Measurements from ENCODE around the gene PIM2. TPM values are rescaled to one million over a fixed set of nuclear protein-coding genes. Genes with fewer than 3 reads are reported as not detected.

PIM2 gene
- total RNA-seq, 4 donors from 2014 or later, result 17.3 to 24.8 (median 19.1) TPM

DNA sequence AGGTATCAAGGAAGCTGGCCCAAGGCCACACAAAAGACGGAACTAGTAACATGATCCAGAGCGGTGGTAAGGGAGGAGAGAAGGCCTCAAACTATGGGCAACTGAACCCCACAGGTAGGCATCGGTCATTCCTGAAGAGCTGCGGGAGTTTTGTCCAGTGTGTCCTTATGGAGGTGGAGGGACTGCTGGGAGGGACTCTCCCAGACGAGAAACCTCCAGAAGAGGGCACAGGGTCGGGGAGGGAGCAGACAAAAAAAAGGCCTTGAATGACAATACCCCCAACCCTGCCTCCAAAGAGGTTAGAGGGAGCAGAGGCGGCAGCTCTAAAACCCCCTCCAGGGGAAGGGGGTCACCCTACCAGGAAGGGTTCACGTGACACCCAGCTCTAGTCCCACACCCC, 14.6 kb downstream of the PIM2 start:
- TF ChIP-seq POLR2A (IDR thresholded peaks at IDR 0.05), result no peak
- TF ChIP-seq, protein P1, sequence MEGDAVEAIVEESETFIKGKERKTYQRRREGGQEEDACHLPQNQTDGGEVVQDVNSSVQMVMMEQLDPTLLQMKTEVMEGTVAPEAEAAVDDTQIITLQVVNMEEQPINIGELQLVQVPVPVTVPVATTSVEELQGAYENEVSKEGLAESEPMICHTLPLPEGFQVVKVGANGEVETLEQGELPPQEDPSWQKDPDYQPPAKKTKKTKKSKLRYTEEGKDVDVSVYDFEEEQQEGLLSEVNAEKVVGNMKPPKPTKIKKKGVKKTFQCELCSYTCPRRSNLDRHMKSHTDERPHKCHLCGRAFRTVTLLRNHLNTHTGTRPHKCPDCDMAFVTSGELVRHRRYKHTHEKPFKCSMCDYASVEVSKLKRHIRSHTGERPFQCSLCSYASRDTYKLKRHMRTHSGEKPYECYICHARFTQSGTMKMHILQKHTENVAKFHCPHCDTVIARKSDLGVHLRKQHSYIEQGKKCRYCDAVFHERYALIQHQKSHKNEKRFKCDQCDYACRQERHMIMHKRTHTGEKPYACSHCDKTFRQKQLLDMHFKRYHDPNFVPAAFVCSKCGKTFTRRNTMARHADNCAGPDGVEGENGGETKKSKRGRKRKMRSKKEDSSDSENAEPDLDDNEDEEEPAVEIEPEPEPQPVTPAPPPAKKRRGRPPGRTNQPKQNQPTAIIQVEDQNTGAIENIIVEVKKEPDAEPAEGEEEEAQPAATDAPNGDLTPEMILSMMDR (IDR thresholded peaks at IDR 0.05), result no peak
- H3K36me3 ChIP-seq, result peaks cover 0 to 33% (median 0%) of the 10 kb centered on the region in 3 donors
- no peak for DNase-seq
- H3K27me3 ChIP-seq, result no peaks in the 10 kb centered on the region
- H3K27ac ChIP-seq, result no peak overlapping the region
- no peak overlapping the region for H3K4me3 ChIP-seq
- peaks cover 0 to 4% (median 0%) of the 10 kb centered on the region in 4 donors for H3K4me1 ChIP-seq
- H3K9me3 ChIP-seq, result no peaks in the 10 kb centered on the region

DNA sequence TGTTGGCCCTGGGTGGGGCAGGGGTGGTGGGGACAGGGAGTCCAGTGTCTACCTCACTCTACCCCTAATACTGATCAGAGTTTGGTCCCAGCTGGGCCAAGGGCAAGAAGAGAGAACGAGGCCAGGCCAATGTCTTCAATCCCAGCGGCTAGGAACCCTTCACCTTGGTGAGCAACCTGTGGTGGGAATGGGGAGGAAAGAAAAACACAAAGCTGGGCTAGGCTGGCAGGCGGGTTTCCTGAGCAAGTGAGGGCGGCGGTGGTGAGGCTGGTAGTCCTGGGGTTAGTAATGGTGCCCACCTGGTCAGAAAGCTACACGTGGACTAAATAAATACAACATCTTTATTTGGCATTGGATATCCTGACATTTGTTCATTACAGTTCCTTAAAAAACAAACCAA, 15.5 kb downstream of the PIM2 start:
- Histone ChIP-seq H3K4me3 (no peak overlapping the region), H3K36me3 (peaks cover 0 to 33% (median 0%) of the 10 kb centered on the region in 3 donors), H3K27me3 (no peaks in the 10 kb centered on the region), H3K4me1 (peaks cover 0 to 8% (median 0%) of the 10 kb centered on the region in 4 donors), H3K9me3 (no peaks in the 10 kb centered on the region), H3K27ac (no peak overlapping the region)
- DNase-seq, result no peak
- TF ChIP-seq POLR2A (IDR thresholded peaks at IDR 0.05), result no peak
- TF ChIP-seq, protein P1 (IDR thresholded peaks at IDR 0.05), result no peak

DNA sequence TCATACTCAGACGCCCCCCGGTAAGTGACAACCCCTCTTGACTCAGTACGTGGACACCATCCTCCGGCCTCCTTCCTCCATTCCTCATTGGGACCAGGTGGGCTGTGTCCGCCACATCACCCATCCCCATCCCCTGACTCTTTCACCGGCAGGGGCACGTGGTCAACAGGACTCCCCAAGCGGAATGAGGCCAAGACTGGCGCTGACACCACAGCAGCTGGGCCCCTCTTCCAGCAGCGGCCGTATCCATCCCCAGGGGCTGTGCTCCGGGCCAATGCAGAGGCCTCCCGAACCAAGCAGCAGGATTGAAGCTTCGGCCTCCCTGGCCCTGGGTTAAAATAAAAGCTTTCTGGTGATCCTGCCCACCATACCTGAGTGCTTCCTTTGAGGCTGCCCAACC, 16.0 kb downstream of the PIM2 start:
- Histone ChIP-seq H3K27me3 (no peaks in the 10 kb centered on the region), H3K36me3 (peaks cover 0 to 33% (median 0%) of the 10 kb centered on the region in 3 donors), H3K27ac (no peak overlapping the region), H3K9me3 (no peaks in the 10 kb centered on the region), H3K4me3 (no peak overlapping the region), H3K4me1 (peaks cover 0 to 8% (median 0%) of the 10 kb centered on the region in 4 donors)
- TF ChIP-seq POLR2A (IDR thresholded peaks at IDR 0.05), result no peak
- TF ChIP-seq, protein P1 (IDR thresholded peaks at IDR 0.05), result no peak
- no peak for DNase-seq

DNA sequence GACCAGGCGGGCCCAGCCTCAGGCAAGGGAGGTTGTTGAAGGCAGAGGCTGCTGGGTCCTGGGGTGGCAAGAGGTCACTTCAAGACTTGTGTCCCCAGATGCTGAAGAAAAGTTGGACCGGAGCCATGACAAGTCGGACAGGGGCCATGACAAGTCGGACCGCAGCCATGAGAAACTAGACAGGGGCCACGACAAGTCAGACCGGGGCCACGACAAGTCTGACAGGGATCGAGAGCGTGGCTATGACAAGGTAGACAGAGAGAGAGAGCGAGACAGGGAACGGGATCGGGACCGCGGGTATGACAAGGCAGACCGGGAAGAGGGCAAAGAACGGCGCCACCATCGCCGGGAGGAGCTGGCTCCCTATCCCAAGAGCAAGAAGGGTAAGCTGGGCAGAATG, 16.7 kb downstream of the PIM2 start:
- Histone ChIP-seq H3K4me3 (no peak overlapping the region), H3K27me3 (no peaks in the 10 kb centered on the region), H3K4me1 (peaks cover 0 to 8% (median 0%) of the 10 kb centered on the region in 4 donors), H3K9me3 (no peaks in the 10 kb centered on the region), H3K36me3 (peaks cover 0 to 33% (median 0%) of the 10 kb centered on the region in 3 donors), H3K27ac (no peak overlapping the region)
- DNase-seq, result no peak
- TF ChIP-seq POLR2A (IDR thresholded peaks at IDR 0.05), result no peak
- TF ChIP-seq, protein P1 (IDR thresholded peaks at IDR 0.05), result no peak

GRCh38 chrX:48901069-48901468, 17.8 kb downstream of the PIM2 start:
- DNase-seq, result no peak
- Histone ChIP-seq H3K4me3 (no peak overlapping the region), H3K4me1 (peaks cover 0 to 15% (median 0%) of the 10 kb centered on the region in 4 donors), H3K36me3 (peaks cover 0 to 33% (median 0%) of the 10 kb centered on the region in 3 donors), H3K27ac (no peak overlapping the region), H3K27me3 (no peaks in the 10 kb centered on the region), H3K9me3 (no peaks in the 10 kb centered on the region)
- TF ChIP-seq POLR2A (IDR thresholded peaks at IDR 0.05), result no peak
- TF ChIP-seq, protein P1 (IDR thresholded peaks at IDR 0.05), result no peak

DNA sequence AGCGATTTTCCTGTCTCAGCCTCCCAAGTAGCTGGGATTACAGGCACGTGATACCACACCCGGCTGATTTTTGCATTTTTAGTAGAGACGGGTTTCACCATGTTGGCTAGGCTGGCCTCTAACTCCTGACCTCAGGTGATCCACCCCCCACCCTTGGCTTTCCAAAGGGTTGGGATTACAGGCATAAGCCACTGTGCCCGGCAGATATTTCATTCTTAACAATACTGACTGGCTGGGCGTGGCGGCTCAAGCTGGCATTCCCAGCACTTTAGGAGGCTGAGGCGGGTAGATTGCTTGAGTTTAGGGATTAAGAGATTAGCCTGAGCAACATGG, 19.8 kb downstream of the PIM2 start:
- Histone ChIP-seq H3K9me3 (no peaks in the 10 kb centered on the region), H3K36me3 (peaks cover 0 to 26% (median 0%) of the 10 kb centered on the region in 3 donors), H3K27me3 (no peaks in the 10 kb centered on the region), H3K4me1 (peaks cover 0 to 15% (median 0%) of the 10 kb centered on the region in 4 donors), H3K27ac (peak overlapping the region in 1 of 4 donors; percentile 89), H3K4me3 (peak overlapping the region in 1 of 4 donors; percentile 84)
- DNase-seq, result no peak
- no peak for TF ChIP-seq POLR2A (IDR thresholded peaks at IDR 0.05)
- TF ChIP-seq, protein P1 (IDR thresholded peaks at IDR 0.05), result no peak
